H1 (cell line): ENCODE data around the gene RIMBP2. TPM values are rescaled to one million over a fixed set of nuclear protein-coding genes. Genes with fewer than 3 reads are reported as not detected.

ENCODE experiments used
- BCL11A ChIP-seq, 2 experiments: IDR thresholded peaks; one replicate each; pipeline ENCODE4 v1.6.1; 2011; ENCODE audit warnings: low read depth in 2 of 2, low read length in 2 of 2, mild to moderate bottlenecking in 2 of 2
- HDAC2 ChIP-seq, 2 experiments: fragments of 300-600 bp in 1 of 2; sonication (generic) in 1 of 2; IDR thresholded peaks; 2 replicates each; pipeline ENCODE4 v1.6.1; 2011 to 2012; ENCODE audit warnings: low read depth in 2 of 2, low read length in 2 of 2, mild to moderate bottlenecking in 2 of 2, moderate library complexity in 2 of 2, borderline replicate concordance in 1 of 2, inconsistent platforms in 1 of 2
- NRF1 ChIP-seq: IDR thresholded peaks from 2 replicates; pipeline ENCODE4 v1.6.1; 2011; ENCODE audit warnings: mild to moderate bottlenecking, low read depth, low read length, improper control_type of control experiment
- SIN3A ChIP-seq, 2 experiments: IDR thresholded peaks in 1 of 2; conservative IDR thresholded peaks in 1 of 2; 2 replicates each; pipeline ENCODE4 v1.6.1; 2011 to 2012; ENCODE audit warnings: low read length in 2 of 2, improper control_type of control experiment in 1 of 2, low read depth in 1 of 2, mild to moderate bottlenecking in 1 of 2
- SRF ChIP-seq: IDR thresholded peaks from 2 replicates; pipeline ENCODE4 v1.6.1; 2011; ENCODE audit warnings: mild to moderate bottlenecking, low read depth, low read length, moderate library complexity
- USF2 ChIP-seq: IDR thresholded peaks from 2 replicates; pipeline ENCODE4 v1.6.1; 2011; ENCODE audit warnings: low read length, improper control_type of control experiment
- polyA plus RNA-seq, 7 experiments: library from polyadenylated mRNA; depleted of rRNA in 3 of 7; stranded (reverse) in 5 of 7; unstranded in 2 of 7; fragments of >200 nt in 5 of 7; fragments of 200-250 nt in 2 of 7; gene quantifications; 1 replicate in 5 of 7; 2 replicates in 1 of 7; 4 replicates in 1 of 7; pipeline versions ENCODE4 v1.2.1 to v1.2.3, GENCODE V29; 2011 to 2013; ENCODE audit warnings: missing spikeins in 2 of 7, mixed read lengths in 2 of 7
- total RNA-seq: library from RNA; stranded (reverse); fragmentation: NEBNext Ultra II Directional; extraction: Animal tissue kit (Norgen Biotek cat#: 25700); gene quantifications from 2 replicates; pipeline ENCODE4 v1.2.1, GENCODE V29; 2021
- TF ChIP-seq, protein P1 (sequence below): IDR thresholded peaks from 2 replicates; pipeline ENCODE4 v1.6.1; 2012; ENCODE audit warnings: inconsistent platforms

Gene RIMBP2
- total and polyA plus RNA-seq, 2 of the 8 experiments (the other 6 are each of a cell fraction or from before 2014, with no cell fraction given) = 0.18 to 0.65 TPM

DNA sequence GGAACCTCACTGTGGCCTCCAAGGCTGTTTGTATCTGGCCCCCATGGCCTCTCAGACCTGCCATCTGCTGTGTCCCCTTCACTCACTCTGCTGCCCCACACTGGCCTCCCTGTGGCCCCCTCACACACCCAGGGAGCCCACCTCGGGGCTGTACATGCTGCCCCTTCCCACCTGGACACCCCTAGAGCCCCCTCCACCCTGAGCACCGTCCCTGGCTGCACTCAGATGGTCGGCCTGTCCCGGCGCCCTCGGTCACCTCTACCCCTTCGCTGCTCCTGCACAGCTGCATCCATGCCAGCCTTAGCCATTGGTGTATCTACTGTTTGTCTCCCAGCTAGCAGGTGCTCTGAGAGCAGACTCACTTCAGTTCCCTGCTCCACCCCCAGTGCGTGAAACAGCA, 144.4 kb downstream of the RIMBP2 start (continued):
- no peak for TF ChIP-seq HDAC2 (IDR thresholded peaks at IDR 0.05; ENCODE audit: borderline replicate concordance in 1 of 2, low read depth in 2 of 2, low read length in 2 of 2)
- TF ChIP-seq, protein P1, sequence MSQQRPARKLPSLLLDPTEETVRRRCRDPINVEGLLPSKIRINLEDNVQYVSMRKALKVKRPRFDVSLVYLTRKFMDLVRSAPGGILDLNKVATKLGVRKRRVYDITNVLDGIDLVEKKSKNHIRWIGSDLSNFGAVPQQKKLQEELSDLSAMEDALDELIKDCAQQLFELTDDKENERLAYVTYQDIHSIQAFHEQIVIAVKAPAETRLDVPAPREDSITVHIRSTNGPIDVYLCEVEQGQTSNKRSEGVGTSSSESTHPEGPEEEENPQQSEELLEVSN = no peak
- TF ChIP-seq SIN3A (conservative IDR thresholded peaks at IDR 0.05 in 1 of 2, IDR thresholded peaks at IDR 0.05 in 1 of 2; ENCODE audit: low read depth in 1 of 2, low read length in 2 of 2) = no peak
- no peak for TF ChIP-seq BCL11A (IDR thresholded peaks at IDR 0.05; ENCODE audit: low read depth in 2 of 2, low read length in 2 of 2)
- no peak for TF ChIP-seq USF2
- TF ChIP-seq SRF = no peak
- no peak for TF ChIP-seq NRF1
